AG04449 (cell line): ENCODE results near the gene TRO.

Experiments
- CTCF ChIA-PET: fragments of 350-600 bp; formaldehyde crosslinking; extraction: SDS; loops from one replicate; lab custom pipeline; 2021; ENCODE audit warnings: antibody characterized with exemption; lab: Yijun Ruan, JAX
- POLR2A ChIA-PET: fragments of 400-600, 350-600 bp; formaldehyde crosslinking; extraction: SDS; loops from one replicate; lab custom pipeline; 2020; ENCODE audit warnings: antibody characterized with exemption, inconsistent platforms; lab: Yijun Ruan, JAX
- DNase-seq: peaks from one replicate; pipeline ENCODE4 v3.0.0-alpha.2; 2010; ENCODE audit warnings: low read depth, low spot score
- H3K4me3 ChIP-seq: 2 replicates; pipeline ENCODE4 v1.5.1; 2011; ENCODE audit warnings: low read depth, mild to moderate bottlenecking, control low read depth, low read length
- TF ChIP-seq, protein P1 (sequence below): IDR thresholded peaks from one replicate; pipeline ENCODE4 v1.5.1; 2011; ENCODE audit warnings: mild to moderate bottlenecking, moderate library complexity, low read length, control low read depth, inconsistent platforms; ENCODE audit not compliant: insufficient read depth; ENCODE audit errors: missing control alignments

Gene TRO

DNA sequence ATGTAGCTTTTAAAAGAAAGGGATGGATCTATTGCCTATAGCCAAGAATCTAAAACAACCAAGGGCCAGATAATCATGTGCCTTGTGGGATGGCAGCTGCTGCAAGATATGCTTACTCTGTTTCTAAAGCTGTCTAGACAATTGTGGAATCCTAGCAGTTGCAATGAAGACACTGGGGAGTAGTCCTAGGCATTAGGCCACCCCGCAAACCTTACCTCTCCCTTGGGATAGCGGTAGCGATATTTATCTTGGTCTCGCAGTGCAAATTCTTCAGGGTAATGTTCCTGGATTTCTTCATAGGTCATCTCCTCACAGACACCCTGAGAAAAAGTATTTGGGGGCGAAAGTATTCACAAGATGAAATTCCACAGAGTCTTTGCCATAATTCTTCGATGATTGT lies 24.6 kb downstream of the TRO start:
- no peak overlapping the region for H3K4me3 ChIP-seq
- DNase-seq: no peak
- CTCF ChIA-PET: no interaction called here
- TF ChIP-seq, protein P1, sequence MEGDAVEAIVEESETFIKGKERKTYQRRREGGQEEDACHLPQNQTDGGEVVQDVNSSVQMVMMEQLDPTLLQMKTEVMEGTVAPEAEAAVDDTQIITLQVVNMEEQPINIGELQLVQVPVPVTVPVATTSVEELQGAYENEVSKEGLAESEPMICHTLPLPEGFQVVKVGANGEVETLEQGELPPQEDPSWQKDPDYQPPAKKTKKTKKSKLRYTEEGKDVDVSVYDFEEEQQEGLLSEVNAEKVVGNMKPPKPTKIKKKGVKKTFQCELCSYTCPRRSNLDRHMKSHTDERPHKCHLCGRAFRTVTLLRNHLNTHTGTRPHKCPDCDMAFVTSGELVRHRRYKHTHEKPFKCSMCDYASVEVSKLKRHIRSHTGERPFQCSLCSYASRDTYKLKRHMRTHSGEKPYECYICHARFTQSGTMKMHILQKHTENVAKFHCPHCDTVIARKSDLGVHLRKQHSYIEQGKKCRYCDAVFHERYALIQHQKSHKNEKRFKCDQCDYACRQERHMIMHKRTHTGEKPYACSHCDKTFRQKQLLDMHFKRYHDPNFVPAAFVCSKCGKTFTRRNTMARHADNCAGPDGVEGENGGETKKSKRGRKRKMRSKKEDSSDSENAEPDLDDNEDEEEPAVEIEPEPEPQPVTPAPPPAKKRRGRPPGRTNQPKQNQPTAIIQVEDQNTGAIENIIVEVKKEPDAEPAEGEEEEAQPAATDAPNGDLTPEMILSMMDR: no peak
- POLR2A ChIA-PET: no interaction called here

- ChIA-PET POLR2A (no interaction called here), CTCF (no interaction called here)
- DNase-seq: no peak
- H3K4me3 ChIP-seq: no peak overlapping the region
- TF ChIP-seq, protein P1: no peak
Measured at GRCh38 chrX:54950730-54951375, 30.2 kb downstream of the TRO start.

DNA sequence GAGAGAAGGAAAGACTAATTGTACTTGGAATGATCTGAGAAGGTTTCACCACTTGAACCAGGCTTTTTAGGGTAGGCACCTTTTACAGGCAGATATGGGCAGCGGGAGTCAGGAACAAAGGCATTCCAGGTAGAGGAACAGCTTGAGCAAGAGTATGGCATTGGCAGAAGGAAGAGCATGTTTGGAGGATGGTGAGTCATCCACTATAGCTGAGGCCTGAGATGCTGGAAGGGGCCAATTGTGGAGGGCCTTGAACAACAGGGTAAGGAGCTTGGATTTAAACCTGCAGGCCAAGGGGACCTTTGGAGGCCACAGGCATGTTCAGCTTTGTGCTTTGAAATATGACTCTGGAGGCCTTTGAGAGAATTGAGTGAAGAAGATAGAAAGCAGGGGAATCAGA lies 41.1 kb downstream of the TRO start:
- no peak for DNase-seq
- ChIA-PET POLR2A (no interaction called here), CTCF (no interaction called here)
- H3K4me3 ChIP-seq: no peak overlapping the region
- TF ChIP-seq, protein P1: no peak

GRCh38 chrX:54964766-54965497 lies 44.3 kb downstream of the TRO start:
- POLR2A ChIA-PET: no interaction called here
- CTCF ChIA-PET: no interaction called here
- TF ChIP-seq, protein P1: no peak
- no peak for DNase-seq
- H3K4me3 ChIP-seq: no peak overlapping the region

- ChIA-PET POLR2A (no interaction called here), CTCF (no interaction called here)
- no peak overlapping the region for H3K4me3 ChIP-seq
- TF ChIP-seq, protein P1: no peak
- DNase-seq: no peak
Measured at GRCh38 chrX:54977387-54977786, 56.8 kb downstream of the TRO start.

DNA sequence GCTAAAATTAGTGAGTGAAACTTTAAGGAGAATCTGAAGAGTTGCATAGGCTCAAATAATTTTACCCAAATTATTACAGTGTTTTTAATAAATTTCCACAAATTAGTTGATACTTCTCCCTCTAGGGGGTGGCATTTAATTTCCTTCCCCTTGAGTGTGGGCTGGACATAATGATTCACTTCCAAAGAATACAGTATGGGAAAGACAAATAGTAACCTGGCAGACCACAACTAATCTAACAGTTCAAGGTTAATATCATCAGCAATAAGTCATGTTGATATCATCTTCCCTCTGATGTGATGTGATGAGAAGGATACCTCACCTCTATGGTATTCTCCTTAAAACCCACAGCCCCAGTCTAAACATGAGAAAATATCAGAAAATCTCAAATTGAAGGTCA lies 57.8 kb downstream of the TRO start:
- CTCF ChIA-PET: no interaction called here
- no peak overlapping the region for H3K4me3 ChIP-seq
- TF ChIP-seq, protein P1: no peak
- POLR2A ChIA-PET: no interaction called here
- no peak for DNase-seq
